Measurements from ENCODE around the gene PKP4. TPM values are rescaled to one million over a fixed set of nuclear protein-coding genes. Genes with fewer than 3 reads are reported as not detected.
A peak's percentile ranks its signal among the peaks of the same experiment; 100 is the strongest.

PKP4 gene
- total and polyA plus RNA-seq, 2 of the 8 experiments (the other 6 are each of a cell fraction or from before 2014, with no cell fraction given) = 48.2 to 88.0 TPM

DNA sequence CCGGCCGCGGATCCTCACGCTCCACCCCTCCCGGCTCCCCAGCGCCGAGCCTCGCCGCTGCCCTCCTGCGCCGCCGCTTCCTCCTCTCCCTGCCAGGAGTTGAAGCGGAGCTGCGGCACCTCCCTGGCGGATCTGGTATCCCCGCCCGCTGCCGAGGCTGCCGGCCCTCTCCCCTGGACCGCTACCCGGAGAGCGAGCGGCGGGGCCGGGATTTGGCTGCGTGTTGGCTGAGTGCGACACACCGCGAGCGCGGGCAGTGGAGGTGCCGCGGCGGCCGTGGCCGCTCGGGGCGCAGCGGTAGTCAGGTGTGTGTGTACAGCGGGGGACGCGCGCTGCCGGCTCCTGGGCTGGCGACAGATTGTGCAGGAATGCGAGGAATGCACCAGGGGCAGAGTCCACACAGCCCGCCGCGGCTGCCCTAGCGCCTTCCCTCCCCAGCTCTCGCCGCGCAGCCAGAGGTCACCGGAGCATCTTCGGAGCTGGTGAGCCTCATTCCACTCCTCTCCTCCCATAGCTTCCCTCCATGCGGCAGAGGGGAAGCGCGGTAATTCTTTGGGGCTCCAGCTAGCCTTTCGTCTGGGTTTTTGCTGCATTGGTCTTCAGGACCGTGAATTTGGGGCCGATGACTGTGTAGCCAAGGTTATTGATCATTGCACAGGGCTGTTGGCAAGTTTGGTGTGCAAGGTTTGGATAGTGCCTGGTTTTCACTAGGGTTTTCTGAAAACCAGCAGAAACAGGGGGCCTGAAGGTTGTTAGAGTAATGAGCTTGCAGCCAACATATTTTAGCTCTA, 1.3 kb downstream of the PKP4 start (continued):
- peak; percentile 78 for TF ChIP-seq NANOG (IDR thresholded peaks at IDR 0.05; ENCODE audit: insufficient read depth, low read depth, low read length, poor library complexity, severe bottlenecking)
- peak; percentile 81 to 82 for TF ChIP-seq POLR2A (IDR thresholded peaks at IDR 0.05; ENCODE audit: control extremely low read depth in 1 of 2, low read depth in 2 of 2, low read length in 2 of 2)
- TF ChIP-seq KDM1A (IDR thresholded peaks at IDR 0.05; ENCODE audit: borderline replicate concordance, low read length) = peak; percentile 53; the same call in 1 of the 2 replicates
- TF ChIP-seq SRF (IDR thresholded peaks at IDR 0.05; ENCODE audit: low read depth, low read length) = no peak
- TF ChIP-seq SP1 (IDR thresholded peaks at IDR 0.05; ENCODE audit: low read depth, low read length) = peak; percentile 78
- TF ChIP-seq, protein P1, sequence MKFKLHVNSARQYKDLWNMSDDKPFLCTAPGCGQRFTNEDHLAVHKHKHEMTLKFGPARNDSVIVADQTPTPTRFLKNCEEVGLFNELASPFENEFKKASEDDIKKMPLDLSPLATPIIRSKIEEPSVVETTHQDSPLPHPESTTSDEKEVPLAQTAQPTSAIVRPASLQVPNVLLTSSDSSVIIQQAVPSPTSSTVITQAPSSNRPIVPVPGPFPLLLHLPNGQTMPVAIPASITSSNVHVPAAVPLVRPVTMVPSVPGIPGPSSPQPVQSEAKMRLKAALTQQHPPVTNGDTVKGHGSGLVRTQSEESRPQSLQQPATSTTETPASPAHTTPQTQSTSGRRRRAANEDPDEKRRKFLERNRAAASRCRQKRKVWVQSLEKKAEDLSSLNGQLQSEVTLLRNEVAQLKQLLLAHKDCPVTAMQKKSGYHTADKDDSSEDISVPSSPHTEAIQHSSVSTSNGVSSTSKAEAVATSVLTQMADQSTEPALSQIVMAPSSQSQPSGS (IDR thresholded peaks at IDR 0.05; ENCODE audit: low read length) = no peak
- peak; percentile 100 for TF ChIP-seq TEAD4 (IDR thresholded peaks at IDR 0.05; ENCODE audit: low read depth, low read length)
- no peak for TF ChIP-seq MAFK (IDR thresholded peaks at IDR 0.05; ENCODE audit: low read depth, low read length)
- TF ChIP-seq RNF2 (IDR thresholded peaks at IDR 0.05; ENCODE audit: borderline replicate concordance, low read depth, low read length, missing control alignments, poor library complexity, severe bottlenecking) = no peak
- TF ChIP-seq, protein P2, sequence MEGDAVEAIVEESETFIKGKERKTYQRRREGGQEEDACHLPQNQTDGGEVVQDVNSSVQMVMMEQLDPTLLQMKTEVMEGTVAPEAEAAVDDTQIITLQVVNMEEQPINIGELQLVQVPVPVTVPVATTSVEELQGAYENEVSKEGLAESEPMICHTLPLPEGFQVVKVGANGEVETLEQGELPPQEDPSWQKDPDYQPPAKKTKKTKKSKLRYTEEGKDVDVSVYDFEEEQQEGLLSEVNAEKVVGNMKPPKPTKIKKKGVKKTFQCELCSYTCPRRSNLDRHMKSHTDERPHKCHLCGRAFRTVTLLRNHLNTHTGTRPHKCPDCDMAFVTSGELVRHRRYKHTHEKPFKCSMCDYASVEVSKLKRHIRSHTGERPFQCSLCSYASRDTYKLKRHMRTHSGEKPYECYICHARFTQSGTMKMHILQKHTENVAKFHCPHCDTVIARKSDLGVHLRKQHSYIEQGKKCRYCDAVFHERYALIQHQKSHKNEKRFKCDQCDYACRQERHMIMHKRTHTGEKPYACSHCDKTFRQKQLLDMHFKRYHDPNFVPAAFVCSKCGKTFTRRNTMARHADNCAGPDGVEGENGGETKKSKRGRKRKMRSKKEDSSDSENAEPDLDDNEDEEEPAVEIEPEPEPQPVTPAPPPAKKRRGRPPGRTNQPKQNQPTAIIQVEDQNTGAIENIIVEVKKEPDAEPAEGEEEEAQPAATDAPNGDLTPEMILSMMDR (IDR thresholded peaks at IDR 0.05; ENCODE audit: control extremely low read depth in 1 of 3, insufficient read depth in 1 of 3, low read depth in 1 of 3, low read length in 3 of 3) = peak in 1 of 3 experiments; percentile 16; a peak in 1 of 4 replicates
- TF ChIP-seq GABPA (IDR thresholded peaks at IDR 0.05; ENCODE audit: borderline replicate concordance, insufficient read depth, low read length) = no peak
- TF ChIP-seq KDM4A (IDR thresholded peaks at IDR 0.05; ENCODE audit: low read depth, low read length, severe bottlenecking) = peak; percentile 39
- peak; percentile 79 for TF ChIP-seq PHF8 (conservative IDR thresholded peaks at IDR 0.05; ENCODE audit: low read depth, low read length)
- no peak for TF ChIP-seq NRF1 (IDR thresholded peaks at IDR 0.05; ENCODE audit: low read depth, low read length)
- no peak for TF ChIP-seq SP4 (IDR thresholded peaks at IDR 0.05; ENCODE audit: low read length)
- peak; percentile 60 for TF ChIP-seq ASH2L (IDR thresholded peaks at IDR 0.05; ENCODE audit: low read length)
- TF ChIP-seq SIN3A (conservative IDR thresholded peaks at IDR 0.05 in 1 of 2, IDR thresholded peaks at IDR 0.05 in 1 of 2; ENCODE audit: low read depth in 1 of 2, low read length in 2 of 2) = peak; percentile 73 to 87; a peak in 2 of 4 replicates
- peak; percentile 83 for TF ChIP-seq FOSL1 (IDR thresholded peaks at IDR 0.05; ENCODE audit: insufficient read depth, low read depth, low read length)
- peak; percentile 53 for TF ChIP-seq TAF7 (optimal IDR thresholded peaks at IDR 0.05; ENCODE audit: borderline replicate concordance, low read depth, low read length)
